Neuronal stem cell (in vitro differentiated cells): ENCODE data around the gene PCDH17.
A peak's percentile ranks its signal among the peaks of the same experiment; 100 is the strongest.

Source experiments
- DNase-seq: peaks from one replicate; pipeline ENCODE4 v3.0.0-alpha.2; 2013; ENCODE audit warnings: low spot score
- H2AFZ ChIP-seq: one replicate; pipeline ENCODE4 v1.6.1; 2013; ENCODE audit warnings: mild to moderate bottlenecking, low read length, inconsistent platforms
- H2AK5ac ChIP-seq: 2 replicates; pipeline ENCODE4 v1.6.1; 2013; ENCODE audit warnings: low read depth, mild to moderate bottlenecking, inconsistent platforms, low read length, moderate library complexity, mixed read lengths
- H2BK120ac ChIP-seq: 2 replicates; pipeline ENCODE4 v1.6.1; 2013; ENCODE audit warnings: low read depth, mild to moderate bottlenecking, inconsistent platforms, low read length, moderate library complexity, mixed read lengths
- H2BK12ac ChIP-seq: one replicate; pipeline ENCODE4 v1.6.1; 2013; ENCODE audit warnings: low read length, inconsistent platforms
- H2BK15ac ChIP-seq: 2 replicates; pipeline ENCODE4 v1.6.1; 2013; ENCODE audit warnings: mild to moderate bottlenecking, low read length, inconsistent platforms, mixed read lengths
- H2BK5ac ChIP-seq: one replicate; pipeline ENCODE4 v1.6.1; 2013; ENCODE audit warnings: inconsistent platforms, mild to moderate bottlenecking, low read length, moderate library complexity
- H3K14ac ChIP-seq: one replicate; pipeline ENCODE4 v1.6.1; 2013; ENCODE audit warnings: low read length, inconsistent platforms
- H3K18ac ChIP-seq: 2 replicates; pipeline ENCODE4 v1.6.1; 2013; ENCODE audit warnings: low read length, inconsistent platforms
- H3K23ac ChIP-seq: 2 replicates; pipeline ENCODE4 v1.6.1; 2013; ENCODE audit warnings: low read depth, mild to moderate bottlenecking, mixed read lengths, low read length, inconsistent platforms; ENCODE audit not compliant: poor library complexity
- H3K27ac ChIP-seq: replicated peaks from 3 replicates; pipeline ENCODE4 v1.5.1; 2013; ENCODE audit warnings: low read length, inconsistent platforms
- H3K27me3 ChIP-seq, 3 experiments: 2 replicates each; pipeline ENCODE4 v1.6.1; 2013; ENCODE audit warnings: low read length in 3 of 3, mild to moderate bottlenecking in 2 of 3, inconsistent platforms in 1 of 3, low read depth in 1 of 3, mixed read lengths in 1 of 3, moderate library complexity in 1 of 3; ENCODE audit not compliant: control insufficient read depth in 3 of 3, insufficient read depth in 3 of 3
- H3K36me3 ChIP-seq, 2 donors: replicated peaks in 1 of 2; 2 replicates each; pipeline ENCODE4 v1.6.1; 2013; ENCODE audit warnings: low read length in 2 of 2; ENCODE audit not compliant: control insufficient read depth in 2 of 2, insufficient read depth in 2 of 2
- H3K4ac ChIP-seq: 2 replicates; pipeline ENCODE4 v1.6.1; 2013; ENCODE audit warnings: inconsistent platforms, mild to moderate bottlenecking, low read length, moderate library complexity
- H3K4me1 ChIP-seq, 2 donors: 1 replicate in 1 of 2; 2 replicates in 1 of 2; pipeline ENCODE4 v1.6.1; 2013; ENCODE audit warnings: low read length in 2 of 2, low read depth in 1 of 2; ENCODE audit not compliant: control insufficient read depth in 2 of 2, insufficient read depth in 1 of 2
- H3K4me2 ChIP-seq: one replicate; pipeline ENCODE4 v1.6.1; 2013; ENCODE audit warnings: mild to moderate bottlenecking, low read length, inconsistent platforms; ENCODE audit not compliant: insufficient read depth, poor library complexity, severe bottlenecking
- H3K4me3 ChIP-seq, 2 donors: 2 replicates each; pipeline ENCODE4 v1.5.1; 2013; ENCODE audit warnings: low read length in 2 of 2, mild to moderate bottlenecking in 2 of 2, inconsistent platforms in 1 of 2, moderate library complexity in 1 of 2
- H3K79me1 ChIP-seq: one replicate; pipeline ENCODE4 v1.6.1; 2013; ENCODE audit warnings: low read depth, mild to moderate bottlenecking, inconsistent platforms, low read length, moderate library complexity
- H3K9ac ChIP-seq: one replicate; pipeline ENCODE4 v1.6.1; 2013; ENCODE audit warnings: mild to moderate bottlenecking, low read depth, low read length, inconsistent platforms; ENCODE audit not compliant: poor library complexity
- H3K9me3 ChIP-seq, 2 donors: replicated peaks in 1 of 2; 2 replicates each; pipeline versions ENCODE3 to v1.6.1; 2013; ENCODE audit warnings: low read length in 2 of 2, mild to moderate bottlenecking in 2 of 2, inconsistent platforms in 1 of 2, low read depth in 1 of 2, mixed read lengths in 1 of 2, moderate library complexity in 1 of 2; ENCODE audit not compliant: control insufficient read depth in 2 of 2, insufficient read depth in 1 of 2
- H4K8ac ChIP-seq: one replicate; pipeline ENCODE4 v1.6.1; 2013; ENCODE audit warnings: low read depth, mild to moderate bottlenecking, inconsistent platforms, low read length, moderate library complexity
- H4K91ac ChIP-seq: one replicate; pipeline ENCODE4 v1.6.1; 2013; ENCODE audit warnings: low read length, low read depth, mild to moderate bottlenecking, inconsistent platforms; ENCODE audit not compliant: poor library complexity
- WGBS, 2 donors: extraction: QIAGEN DNeasy Blood & Tissue Kit; methylation state at CpG; one replicate each; pipeline ENCODE4 v1.1.7; 2013; ENCODE audit warnings: missing lambda C conversion rate in 2 of 2, mixed read lengths in 1 of 2; ENCODE audit not compliant: insufficient read length in 2 of 2, insufficient replicate concordance in 1 of 2; ENCODE audit errors: extremely low coverage in 2 of 2; 5-methylcytosine and 5-hydroxymethylcytosine counted together

PCDH17 gene

DNA sequence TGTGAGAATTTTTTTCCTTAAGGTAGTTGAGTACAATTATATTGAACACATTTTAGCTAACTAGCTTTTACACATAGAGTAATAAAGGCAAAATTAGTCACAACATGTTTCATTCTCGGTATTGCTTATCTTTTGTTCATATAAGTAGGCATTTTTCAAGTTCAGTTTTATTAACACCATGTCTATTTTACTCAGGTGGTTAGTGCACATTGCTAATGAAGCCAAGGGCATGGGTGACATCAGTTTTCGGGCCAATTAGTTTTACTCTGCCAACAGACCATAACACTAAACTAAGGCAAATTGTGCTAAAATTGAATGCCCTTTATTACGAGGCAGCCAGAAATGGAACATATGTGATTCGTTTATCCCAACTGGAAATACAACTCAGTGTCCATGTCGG is 19.6 kb upstream of the PCDH17 start:
- no peak overlapping the region for H3K14ac ChIP-seq
- H3K23ac ChIP-seq = no peak overlapping the region
- no peaks in the 10 kb centered on the region for H3K9me3 ChIP-seq
- H3K4me1 ChIP-seq = no peaks in the 10 kb centered on the region
- no peak overlapping the region for H2BK120ac ChIP-seq
- H3K27ac ChIP-seq = no peak overlapping the region
- no peaks in the 10 kb centered on the region for H3K79me1 ChIP-seq
- no peak for DNase-seq
- no peak overlapping the region for H4K8ac ChIP-seq
- H2BK5ac ChIP-seq = no peak overlapping the region
- no peak overlapping the region for H2BK15ac ChIP-seq
- H4K91ac ChIP-seq = no peak overlapping the region
- H3K4me3 ChIP-seq = no peak overlapping the region
- WGBS, 2 donors = no CpG with 5 or more reads among the region's 5 CpGs
- no peak overlapping the region for H3K4ac ChIP-seq
- H3K27me3 ChIP-seq = no peaks in the 10 kb centered on the region
- no peak overlapping the region for H2BK12ac ChIP-seq
- no peaks in the 10 kb centered on the region for H3K36me3 ChIP-seq
- H3K4me2 ChIP-seq = no peak overlapping the region
- H2AK5ac ChIP-seq = no peak overlapping the region
- no peak overlapping the region for H3K9ac ChIP-seq
- H3K18ac ChIP-seq = no peak overlapping the region
- no peak overlapping the region for H2AFZ ChIP-seq

DNA sequence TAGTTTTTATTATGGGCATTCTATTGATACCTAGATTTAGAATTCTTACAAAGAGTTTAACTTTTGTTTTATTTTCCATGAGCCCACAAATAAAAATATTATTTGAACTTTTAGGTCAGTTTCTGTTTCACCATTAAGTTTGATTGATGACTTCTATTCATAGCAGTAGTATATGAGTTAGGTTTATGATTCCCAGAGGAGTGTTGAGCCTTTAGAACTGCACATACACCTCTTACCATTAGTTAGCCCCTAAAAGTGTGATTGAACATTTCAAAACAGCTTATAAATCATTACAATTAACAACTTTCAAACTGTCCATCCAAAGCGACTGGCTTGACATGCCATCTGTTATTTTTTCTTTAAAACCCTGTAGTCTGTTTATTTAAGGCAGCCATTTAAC is 19.0 kb upstream of the PCDH17 start:
- no peak overlapping the region for H2BK5ac ChIP-seq
- WGBS, 2 donors = no CpG with 5 or more reads among the region's 1 CpG
- H3K79me1 ChIP-seq = no peaks in the 10 kb centered on the region
- H4K91ac ChIP-seq = no peak overlapping the region
- no peak overlapping the region for H3K23ac ChIP-seq
- no peak overlapping the region for H2AK5ac ChIP-seq
- no peak overlapping the region for H4K8ac ChIP-seq
- H2AFZ ChIP-seq = no peak overlapping the region
- no peak for DNase-seq
- no peaks in the 10 kb centered on the region for H3K9me3 ChIP-seq
- H3K4me3 ChIP-seq = no peak overlapping the region
- no peak overlapping the region for H3K14ac ChIP-seq
- H3K27me3 ChIP-seq = no peaks in the 10 kb centered on the region
- H3K4ac ChIP-seq = no peak overlapping the region
- H3K4me2 ChIP-seq = no peak overlapping the region
- H2BK15ac ChIP-seq = no peak overlapping the region
- no peak overlapping the region for H2BK12ac ChIP-seq
- H3K9ac ChIP-seq = no peak overlapping the region
- no peaks in the 10 kb centered on the region for H3K36me3 ChIP-seq
- no peak overlapping the region for H3K27ac ChIP-seq
- H3K4me1 ChIP-seq = no peaks in the 10 kb centered on the region
- H2BK120ac ChIP-seq = no peak overlapping the region
- no peak overlapping the region for H3K18ac ChIP-seq

DNA sequence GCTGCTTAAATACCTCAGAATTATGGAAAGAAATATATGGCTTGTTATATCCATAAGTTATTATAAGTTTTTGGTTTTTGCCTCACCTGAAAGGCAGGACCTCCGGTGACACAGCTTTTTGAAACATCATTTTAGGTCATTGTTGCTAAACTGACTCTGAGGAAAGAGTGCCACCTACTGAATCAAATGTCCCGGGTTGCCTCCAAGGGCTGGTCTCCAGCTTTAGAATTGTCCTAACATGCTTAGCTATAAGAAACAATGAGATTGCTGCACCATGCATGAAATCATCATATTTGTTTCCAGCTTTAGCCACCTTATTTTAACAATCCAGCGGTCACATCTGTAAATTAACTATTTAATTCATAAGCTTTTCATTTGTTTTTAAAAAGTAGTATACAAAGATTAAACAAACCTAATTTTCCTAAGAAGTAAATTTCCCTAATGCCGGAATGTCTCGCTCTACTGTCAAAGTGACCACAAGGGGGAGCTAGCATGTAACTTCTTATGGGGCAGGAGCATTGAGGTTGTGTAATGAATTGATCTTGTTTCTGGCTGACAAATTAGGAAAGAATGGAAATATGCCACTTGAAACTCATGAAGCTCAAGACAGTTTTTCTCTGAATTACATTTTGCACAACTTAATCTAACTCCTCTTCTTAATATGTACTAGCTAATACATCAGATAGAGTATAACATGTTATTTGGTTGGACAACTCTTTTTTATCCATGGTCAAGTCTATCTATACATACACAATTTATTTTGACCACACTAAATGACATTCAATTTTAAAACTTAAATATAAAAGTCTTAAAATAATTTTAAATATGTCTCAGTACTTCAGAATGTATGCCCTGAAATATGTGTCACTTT is 6.7 kb upstream of the PCDH17 start:
- Histone ChIP-seq H3K18ac (no peak overlapping the region), H2BK15ac (no peak overlapping the region), H3K14ac (no peak overlapping the region), H2BK120ac (no peak overlapping the region), H3K4ac (no peak overlapping the region), H2AFZ (peak overlapping the region; percentile 38), H3K4me2 (no peak overlapping the region), H3K79me1 (peaks cover 2% of the 10 kb centered on the region), H2BK12ac (no peak overlapping the region), H3K4me1 (no peaks in the 10 kb centered on the region), H3K4me3 (no peak overlapping the region), H3K9ac (no peak overlapping the region), H3K27me3 (peaks cover 0 to 3% (median 0%) of the 10 kb centered on the region in 3 experiments), H3K23ac (no peak overlapping the region), H3K27ac (no peak overlapping the region), H4K91ac (no peak overlapping the region), H3K9me3 (no peaks in the 10 kb centered on the region), H2BK5ac (no peak overlapping the region), H2AK5ac (no peak overlapping the region), H3K36me3 (no peaks in the 10 kb centered on the region), H4K8ac (no peak overlapping the region)
- peak; percentile 77 for DNase-seq
- no CpG with 5 or more reads among the region's 5 CpGs for WGBS, 2 donors

DNA sequence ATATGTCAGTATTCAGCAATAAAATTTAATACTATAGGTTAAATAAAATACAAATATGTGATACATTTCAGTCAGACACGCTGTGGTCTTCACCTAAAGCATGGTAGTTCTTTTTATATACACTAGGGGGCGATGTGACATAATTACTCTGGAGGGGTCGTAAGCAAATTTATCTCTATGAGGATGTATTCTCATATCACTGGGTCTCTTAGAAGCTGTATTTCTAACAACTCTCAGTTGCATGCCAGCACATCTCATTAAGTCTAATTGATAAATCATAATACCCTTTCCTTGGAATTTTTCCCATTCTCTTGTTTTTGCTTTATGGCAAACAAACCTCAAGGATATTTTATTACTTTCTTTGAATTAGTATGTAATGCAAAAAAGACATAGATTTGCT is 3.9 kb upstream of the PCDH17 start:
- Histone ChIP-seq H3K9ac (no peak overlapping the region), H3K79me1 (peaks cover 4% of the 10 kb centered on the region), H3K4me1 (peaks cover 0 to 1% of the 10 kb centered on the region in 2 donors), H2BK120ac (no peak overlapping the region), H3K4me3 (no peak overlapping the region), H2BK12ac (no peak overlapping the region), H3K4ac (no peak overlapping the region), H3K27me3 (peaks cover 0 to 7% (median 0%) of the 10 kb centered on the region in 3 experiments), H3K18ac (no peak overlapping the region), H2AFZ (no peak overlapping the region), H3K9me3 (peaks cover under 1 to 6% of the 10 kb centered on the region in 2 donors), H3K27ac (no peak overlapping the region), H4K8ac (no peak overlapping the region), H2BK15ac (no peak overlapping the region), H3K23ac (no peak overlapping the region), H2BK5ac (no peak overlapping the region), H4K91ac (no peak overlapping the region), H2AK5ac (no peak overlapping the region), H3K36me3 (peaks cover 0 to 4% of the 10 kb centered on the region in 2 donors), H3K4me2 (no peak overlapping the region), H3K14ac (no peak overlapping the region)
- DNase-seq = no peak
- no CpG with 5 or more reads among the region's 3 CpGs for WGBS, 2 donors
